NCI-H69 (cell line): ENCODE measurements around the gene IKZF1.

Experiments used
- DNase-seq: peaks from one replicate; lab custom pipeline; 2025; lab: John Stamatoyannopoulos, UW

Gene IKZF1

GRCh38 chr7:50308532-50309385, 4.2 kb downstream of the IKZF1 start:
- DNase-seq = peak; percentile 22

GRCh38 chr7:50309721-50310120, 5.2 kb downstream of the IKZF1 start:
- no peak for DNase-seq

- DNase-seq = no peak
These were observed 5.8 kb downstream of the IKZF1 start for GRCh38 chr7:50310361-50310760.

GRCh38 chr7:50310956-50311355, 6.4 kb downstream of the IKZF1 start:
- DNase-seq = no peak

GRCh38 chr7:50312250-50313162, 8.0 kb downstream of the IKZF1 start:
- no peak for DNase-seq

- DNase-seq = no peak
These were observed 10.5 kb downstream of the IKZF1 start for GRCh38 chr7:50314836-50315592.

- no peak for DNase-seq
These were observed 11.5 kb downstream of the IKZF1 start for GRCh38 chr7:50315739-50316671.

GRCh38 chr7:50317221-50317678, 12.7 kb downstream of the IKZF1 start:
- no peak for DNase-seq

GRCh38 chr7:50317697-50318669, 13.5 kb downstream of the IKZF1 start:
- no peak for DNase-seq

- no peak for DNase-seq
These were observed 17.1 kb downstream of the IKZF1 start for GRCh38 chr7:50321487-50322067.

- DNase-seq = no peak
These were observed 19.6 kb downstream of the IKZF1 start for GRCh38 chr7:50324113-50324512.

- no peak for DNase-seq
These were observed 22.9 kb downstream of the IKZF1 start for GRCh38 chr7:50327443-50327842.

GRCh38 chr7:50329775-50330174, 25.3 kb downstream of the IKZF1 start:
- DNase-seq = no peak

GRCh38 chr7:50330254-50330653, 25.7 kb downstream of the IKZF1 start:
- no peak for DNase-seq

GRCh38 chr7:50330696-50331095, 26.2 kb downstream of the IKZF1 start:
- DNase-seq = peak; percentile 54

- DNase-seq = no peak
These were observed 27.2 kb downstream of the IKZF1 start for GRCh38 chr7:50331564-50332208.

GRCh38 chr7:50332241-50333165, 28.0 kb downstream of the IKZF1 start:
- DNase-seq = no peak

- DNase-seq = no peak
These were observed 28.7 kb downstream of the IKZF1 start for GRCh38 chr7:50333221-50333651.
